ENCODE results near the gene BMI1. TPM values are rescaled to one million over a fixed set of nuclear protein-coding genes. Genes with fewer than 3 reads are reported as not detected.

The BMI1 gene
- total RNA-seq, 4 donors from 2014 or later: 47.7 to 77.0 (median 50.2) TPM

- no peak for TF ChIP-seq CTCF (IDR thresholded peaks at IDR 0.05; ENCODE audit: low read depth)
Observed at GRCh38 chr10:22301193-22301592, 19.7 kb upstream of the BMI1 start.

- no peak for TF ChIP-seq CTCF (IDR thresholded peaks at IDR 0.05; ENCODE audit: low read depth)
Observed at GRCh38 chr10:22303461-22303860, 17.4 kb upstream of the BMI1 start.

- TF ChIP-seq CTCF (IDR thresholded peaks at IDR 0.05; ENCODE audit: low read depth): no peak
Observed at GRCh38 chr10:22305721-22306120, 15.2 kb upstream of the BMI1 start.

- no peak for TF ChIP-seq CTCF (IDR thresholded peaks at IDR 0.05; ENCODE audit: low read depth)
Observed at GRCh38 chr10:22308390-22308789, 12.5 kb upstream of the BMI1 start.

GRCh38 chr10:22309180-22310000 is 11.5 kb upstream of the BMI1 start:
- no peak for TF ChIP-seq CTCF (IDR thresholded peaks at IDR 0.05; ENCODE audit: low read depth)

GRCh38 chr10:22310928-22311327 is 10.0 kb upstream of the BMI1 start:
- TF ChIP-seq CTCF (IDR thresholded peaks at IDR 0.05; ENCODE audit: low read depth): no peak

- no peak for TF ChIP-seq CTCF (IDR thresholded peaks at IDR 0.05; ENCODE audit: low read depth)
Observed at GRCh38 chr10:22314852-22315251, 6.0 kb upstream of the BMI1 start.
